HG03342 (cell line): ENCODE results near the gene ACTL7A.
A peak's percentile ranks its signal among the peaks of the same experiment; 100 is the strongest.
"Not testable (repeated sequence)": the region's sequence is repeated elsewhere in the genome, so short reads cannot be mapped to it uniquely, and the experiment has no call there.

ENCODE experiments used
- ATAC-seq: cut with Tn5 transposase; IDR thresholded peaks from one replicate; pipeline ENCODE4 v1.9.1; 2021; ENCODE audit warnings: mild to moderate bottlenecking, moderate library complexity; ENCODE audit not compliant: unreplicated experiment

Gene ACTL7A

GRCh38 chr9:108874058-108874788 is 12.2 kb downstream of the ACTL7A start:
- no peak for ATAC-seq

GRCh38 chr9:108876425-108876824 is 14.4 kb downstream of the ACTL7A start:
- no peak for ATAC-seq

GRCh38 chr9:108877524-108877923 is 15.5 kb downstream of the ACTL7A start:
- no peak for ATAC-seq

GRCh38 chr9:108880738-108881316 is 18.8 kb downstream of the ACTL7A start:
- no peak for ATAC-seq

- no peak for ATAC-seq
These were observed 20.2 kb downstream of the ACTL7A start for GRCh38 chr9:108882052-108882888.

- ATAC-seq = no peak
These were observed 21.0 kb downstream of the ACTL7A start for GRCh38 chr9:108883085-108883484.

- no peak for ATAC-seq
These were observed 22.6 kb downstream of the ACTL7A start for GRCh38 chr9:108884701-108885100.

- ATAC-seq = peak; percentile 100
These were observed 23.7 kb downstream of the ACTL7A start for GRCh38 chr9:108885643-108886348.

GRCh38 chr9:108886594-108887271 is 24.7 kb downstream of the ACTL7A start:
- ATAC-seq = not testable (repeated sequence)

- no peak for ATAC-seq
These were observed 27.6 kb downstream of the ACTL7A start for GRCh38 chr9:108889649-108890067.

GRCh38 chr9:108894225-108894997 is 32.3 kb downstream of the ACTL7A start:
- no peak for ATAC-seq

- no peak for ATAC-seq
These were observed 35.4 kb downstream of the ACTL7A start for GRCh38 chr9:108897324-108898096.

GRCh38 chr9:108899023-108899695 is 37.1 kb downstream of the ACTL7A start:
- ATAC-seq = not testable (repeated sequence)

GRCh38 chr9:108900176-108900575 is 38.1 kb downstream of the ACTL7A start:
- ATAC-seq = no peak

- no peak for ATAC-seq
These were observed 41.5 kb downstream of the ACTL7A start for GRCh38 chr9:108903420-108904103.

- no peak for ATAC-seq
These were observed 42.1 kb downstream of the ACTL7A start for GRCh38 chr9:108904161-108904560.

GRCh38 chr9:108905494-108905893 is 43.4 kb downstream of the ACTL7A start:
- no peak for ATAC-seq

- ATAC-seq = no peak
These were observed 48.3 kb downstream of the ACTL7A start for GRCh38 chr9:108910402-108910801.
